GM18498 (cell line): ENCODE data around the gene MXD1.
"Not testable (repeated sequence)": the region's sequence is repeated elsewhere in the genome, so short reads cannot be mapped to it uniquely, and the experiment has no call there.

Experiments
- ATAC-seq: cut with Tn5 transposase; IDR thresholded peaks from one replicate; pipeline ENCODE4 v1.9.1; 2021; ENCODE audit warnings: mild to moderate bottlenecking, moderate library complexity; ENCODE audit not compliant: unreplicated experiment

The MXD1 gene

GRCh38 chr2:69950671-69951070, 35.8 kb downstream of the MXD1 start:
- not testable (repeated sequence) for ATAC-seq

- no peak for ATAC-seq
Observed at GRCh38 chr2:69952336-69953115, 37.6 kb downstream of the MXD1 start.

- ATAC-seq, result no peak
Observed at GRCh38 chr2:69954084-69954483, 39.2 kb downstream of the MXD1 start.

GRCh38 chr2:69955029-69955428, 40.1 kb downstream of the MXD1 start:
- no peak for ATAC-seq

GRCh38 chr2:69956475-69956979, 41.6 kb downstream of the MXD1 start:
- ATAC-seq, result no peak

GRCh38 chr2:69957965-69958364, 43.1 kb downstream of the MXD1 start:
- no peak for ATAC-seq

GRCh38 chr2:69958480-69958879, 43.6 kb downstream of the MXD1 start:
- no peak for ATAC-seq

- ATAC-seq, result no peak
Observed at GRCh38 chr2:69959425-69959824, 44.5 kb downstream of the MXD1 start.

- no peak for ATAC-seq
Observed at GRCh38 chr2:69960821-69961220, 45.9 kb downstream of the MXD1 start.

- no peak for ATAC-seq
Observed at GRCh38 chr2:69961496-69961895, 46.6 kb downstream of the MXD1 start, which contains the start of gene ASPRV1. ASPRV1 (minus strand) TSS chr2:69961631; CDS start chr2:69961436, 195 bp downstream.

- no peak for ATAC-seq
Observed at GRCh38 chr2:69962986-69963730, 48.2 kb downstream of the MXD1 start.

GRCh38 chr2:69964353-69964841, 49.5 kb downstream of the MXD1 start:
- ATAC-seq, result no peak

- no peak for ATAC-seq
Observed at GRCh38 chr2:69965756-69966445, 51.0 kb downstream of the MXD1 start.

GRCh38 chr2:69966496-69966895, 51.6 kb downstream of the MXD1 start:
- ATAC-seq, result no peak

GRCh38 chr2:69968609-69969008, 53.7 kb downstream of the MXD1 start:
- no peak for ATAC-seq

GRCh38 chr2:69969126-69969983, 54.4 kb downstream of the MXD1 start:
- no peak for ATAC-seq

GRCh38 chr2:69969991-69970390, 55.1 kb downstream of the MXD1 start:
- ATAC-seq, result no peak

GRCh38 chr2:69972822-69973221, 57.9 kb downstream of the MXD1 start:
- no peak for ATAC-seq

GRCh38 chr2:69973335-69973735, 58.4 kb downstream of the MXD1 start:
- no peak for ATAC-seq

- ATAC-seq, result no peak
Observed at GRCh38 chr2:69975136-69975852, 60.4 kb downstream of the MXD1 start.
